SH-SY5Y (cell line): ENCODE data around the gene FUT7.

Experiments
- GATA2 ChIP-seq: IDR thresholded peaks from 2 replicates; pipeline ENCODE4 v1.6.1; 2011; ENCODE audit warnings: mild to moderate bottlenecking, low read depth, low read length
- GATA3 ChIP-seq: IDR thresholded peaks from 2 replicates; pipeline ENCODE4 v1.6.1; 2011; ENCODE audit warnings: low read depth, mild to moderate bottlenecking, low read length, moderate library complexity

The FUT7 gene

GRCh38 chr9:137023157-137023556 lies 8.7 kb downstream of the FUT7 start:
- TF ChIP-seq GATA2 (no peak), GATA3 (no peak)

GRCh38 chr9:137022662-137023008 lies 9.3 kb downstream of the FUT7 start:
- TF ChIP-seq GATA2 (no peak), GATA3 (no peak)

DNA sequence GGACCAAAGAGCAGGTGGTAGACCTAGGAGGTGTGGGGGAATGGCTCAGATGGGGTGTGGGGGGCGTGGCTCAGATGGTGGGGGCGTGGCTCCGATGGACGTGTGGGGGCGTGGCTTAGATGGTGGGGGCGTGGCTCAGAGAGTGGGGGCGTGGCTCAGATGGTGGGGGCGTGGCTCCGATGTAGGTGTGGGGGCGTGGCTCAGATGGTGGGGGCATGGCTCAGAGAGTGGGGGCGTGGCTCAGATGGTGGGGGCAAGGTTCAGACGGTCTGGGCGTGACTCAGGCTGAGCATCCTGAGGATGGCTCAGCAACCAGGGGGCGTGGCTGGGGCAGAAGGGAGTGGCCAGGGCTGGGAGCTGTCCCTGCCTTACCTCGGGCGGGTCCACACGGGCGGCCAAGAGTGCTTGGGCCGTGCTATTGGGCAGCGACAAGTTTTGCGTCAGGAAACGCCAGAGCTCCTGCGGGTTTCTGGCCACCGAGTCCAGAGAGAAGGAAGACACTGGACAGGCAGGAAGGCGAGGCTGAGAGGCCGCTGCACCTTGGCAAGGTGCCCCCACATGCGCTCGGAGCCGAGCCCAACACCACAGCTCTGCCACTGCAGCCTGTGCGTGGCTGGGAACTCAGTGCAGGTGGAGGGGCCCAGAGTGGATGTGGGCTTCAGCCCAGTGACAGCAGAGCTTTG lies 9.8 kb downstream of the FUT7 start:
- TF ChIP-seq GATA2 (no peak), GATA3 (no peak)

DNA sequence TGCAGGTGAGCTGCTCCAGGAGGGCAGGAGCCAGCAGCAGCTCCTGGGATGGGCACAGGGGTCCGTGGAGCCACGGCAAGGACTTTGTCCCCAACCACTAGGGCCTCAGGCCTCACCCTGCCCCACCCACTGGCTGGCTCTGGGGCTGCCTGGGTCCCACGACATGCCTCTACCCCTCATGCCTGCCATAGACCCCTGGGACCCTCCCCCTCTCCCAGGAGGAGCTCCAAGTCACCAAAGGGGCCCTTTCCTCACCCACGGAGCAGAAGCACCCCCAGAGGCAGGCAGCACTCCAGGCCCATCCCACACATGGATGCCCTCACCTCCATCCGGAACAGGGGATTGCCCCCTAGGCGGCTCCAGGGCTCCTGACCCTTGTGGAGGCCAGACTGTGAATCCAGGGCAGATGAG lies 10.3 kb downstream of the FUT7 start:
- no peak for TF ChIP-seq GATA2
- no peak for TF ChIP-seq GATA3

DNA sequence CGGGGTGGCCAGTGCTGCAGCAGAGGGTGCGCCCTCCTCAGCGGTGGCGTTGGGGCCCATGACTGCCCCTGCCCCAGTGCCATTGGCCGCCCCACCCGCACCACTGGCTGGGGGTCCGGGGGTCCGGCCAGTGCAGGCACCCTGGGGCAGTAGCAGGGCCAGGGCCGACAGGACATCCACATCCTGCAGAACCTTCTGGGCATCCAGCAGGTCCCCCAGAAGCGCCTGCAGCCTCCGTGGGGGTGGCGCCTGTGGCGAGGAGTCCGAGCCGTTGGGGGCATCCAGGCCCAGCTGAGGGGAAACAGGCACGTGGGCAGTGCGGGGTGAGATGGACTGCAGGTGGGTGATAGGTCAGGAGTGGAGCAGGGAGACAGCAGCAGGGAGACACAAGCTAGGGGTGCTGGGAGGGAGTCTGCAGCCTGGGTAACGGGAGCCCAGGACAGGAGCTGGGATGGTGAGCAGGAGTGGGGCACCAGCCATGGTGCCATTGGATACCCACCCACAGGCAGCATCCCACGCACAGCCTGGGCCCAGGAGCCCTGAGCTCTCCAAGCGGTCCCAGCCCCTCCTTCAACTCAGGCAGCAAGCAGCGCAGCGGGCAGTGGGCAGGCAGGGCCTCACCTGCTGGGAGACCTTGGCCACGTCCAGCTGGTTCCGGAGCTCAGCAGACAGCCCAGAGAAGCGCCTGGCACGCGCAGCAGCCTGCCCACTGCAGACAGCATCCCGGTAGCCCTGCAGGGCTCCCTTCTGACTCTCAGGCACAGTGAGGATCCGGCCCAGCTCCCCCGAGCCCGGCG lies 10.9 kb downstream of the FUT7 start:
- no peak for TF ChIP-seq GATA3
- TF ChIP-seq GATA2: no peak

GRCh38 chr9:137019891-137020683 lies 11.8 kb downstream of the FUT7 start:
- TF ChIP-seq GATA3 (no peak), GATA2 (no peak)

GRCh38 chr9:137018761-137019559 lies 12.9 kb downstream of the FUT7 start:
- TF ChIP-seq GATA2 (no peak), GATA3 (no peak)

- TF ChIP-seq GATA2 (no peak), GATA3 (no peak)
Observed at GRCh38 chr9:137017791-137018497, 13.9 kb downstream of the FUT7 start.

- no peak for TF ChIP-seq GATA3
Observed at GRCh38 chr9:137017071-137017470, 14.8 kb downstream of the FUT7 start.

DNA sequence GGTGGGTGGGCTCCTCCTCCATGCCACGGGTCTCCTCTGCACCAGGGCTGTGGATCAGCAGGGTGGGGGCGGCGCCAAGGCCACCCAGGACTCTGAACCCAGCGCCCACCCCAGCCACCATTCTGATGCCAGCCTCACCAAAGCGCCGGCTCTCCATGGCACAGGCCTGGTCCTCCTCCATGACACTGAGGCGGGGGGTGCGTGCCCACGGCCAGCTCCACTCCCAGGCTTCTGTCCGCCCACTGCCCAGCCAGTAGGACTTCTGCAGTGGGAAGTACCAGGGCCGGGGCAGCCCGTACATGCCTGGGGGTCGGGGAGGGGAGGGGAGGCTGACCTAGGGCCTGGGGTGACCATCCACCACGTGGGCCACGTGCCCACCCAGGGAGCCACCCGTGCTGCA lies 15.5 kb downstream of the FUT7 start:
- no peak for TF ChIP-seq GATA3
- TF ChIP-seq GATA2: no peak

DNA sequence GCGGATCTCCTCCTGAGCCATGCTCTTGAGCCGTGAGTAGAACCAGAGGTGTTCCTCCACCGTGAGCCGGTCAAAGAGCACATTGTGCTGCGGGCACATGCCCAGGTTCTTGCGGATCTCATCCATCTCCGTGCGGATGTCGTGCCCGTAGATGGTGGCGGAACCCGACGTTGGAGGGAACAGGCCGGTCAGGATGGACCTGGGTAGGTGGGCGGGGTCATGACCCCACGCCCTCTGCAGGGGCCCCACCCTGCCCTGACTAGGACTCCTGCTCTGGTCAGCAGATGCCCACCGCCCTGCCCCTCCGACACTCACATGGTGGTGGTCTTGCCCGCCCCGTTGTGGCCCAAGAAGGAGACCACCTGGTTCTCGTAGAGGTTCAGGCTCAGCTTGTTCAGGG lies 15.9 kb downstream of the FUT7 start:
- TF ChIP-seq GATA2 (no peak), GATA3 (no peak)

GRCh38 chr9:137015540-137015930 lies 16.4 kb downstream of the FUT7 start:
- no peak for TF ChIP-seq GATA3
- no peak for TF ChIP-seq GATA2

- TF ChIP-seq GATA3: no peak
- no peak for TF ChIP-seq GATA2
Observed at GRCh38 chr9:137014776-137015539, 16.9 kb downstream of the FUT7 start.
